HEK293T (cell line): ENCODE results near the gene EIF4G1.

Experiments used
- CTBP1 ChIP-seq: fragments of 450-650 bp; IDR thresholded peaks from 2 replicates; pipeline ENCODE4 v1.6.1; 2016; ENCODE audit warnings: borderline replicate concordance
- HDGF ChIP-seq: fragments of 450-650 bp; IDR thresholded peaks from 2 replicates; pipeline ENCODE4 v1.6.1; 2017; ENCODE audit warnings: antibody characterized with exemption, borderline replicate concordance
- NFRKB ChIP-seq: fragments of 450-650 bp; IDR thresholded peaks from 2 replicates; pipeline ENCODE4 v1.6.1; 2016; ENCODE audit warnings: mild to moderate bottlenecking, moderate library complexity
- SP1 ChIP-seq: fragments of 450-650 bp; IDR thresholded peaks from 2 replicates; pipeline ENCODE4 v1.6.1; 2017
- TARDBP ChIP-seq: fragments of 450-650 bp; IDR thresholded peaks from 2 replicates; pipeline ENCODE4 v1.6.1; 2016

DNA sequence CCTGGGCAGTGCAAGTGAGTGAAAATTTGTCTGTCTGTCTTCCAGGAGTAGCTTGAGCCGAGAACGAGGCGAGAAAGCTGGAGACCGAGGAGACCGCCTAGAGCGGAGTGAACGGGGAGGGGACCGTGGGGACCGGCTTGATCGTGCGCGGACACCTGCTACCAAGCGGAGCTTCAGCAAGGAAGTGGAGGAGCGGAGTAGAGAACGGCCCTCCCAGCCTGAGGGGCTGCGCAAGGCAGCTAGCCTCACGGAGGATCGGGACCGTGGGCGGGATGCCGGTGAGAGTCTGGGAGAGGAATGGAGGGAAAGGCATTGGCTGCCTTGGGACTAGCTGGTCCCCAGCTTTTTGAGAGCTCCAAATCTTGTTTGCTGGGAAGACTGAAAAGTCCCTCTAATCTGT lies 12.8 kb downstream of the EIF4G1 start:
- no peak for TF ChIP-seq HDGF
- TF ChIP-seq TARDBP: no peak
- no peak for TF ChIP-seq NFRKB
- TF ChIP-seq CTBP1: no peak
- TF ChIP-seq SP1: no peak
